ENCODE measurements around the gene DBH.
A peak's percentile ranks its signal among the peaks of the same experiment; 100 is the strongest.

DBH gene

GRCh38 chr9:133645021-133645765, 9.0 kb downstream of the DBH start:
- DNase-seq: no peak

- no peak for DNase-seq
Observed at GRCh38 chr9:133647148-133647547, 11.0 kb downstream of the DBH start.

GRCh38 chr9:133647765-133648469, 11.8 kb downstream of the DBH start:
- DNase-seq: no peak

GRCh38 chr9:133649194-133649593, 13.0 kb downstream of the DBH start:
- DNase-seq: no peak

GRCh38 chr9:133650026-133650425, 13.9 kb downstream of the DBH start:
- no peak for DNase-seq

GRCh38 chr9:133653638-133654037, 17.5 kb downstream of the DBH start:
- DNase-seq: no peak

- DNase-seq: no peak
Observed at GRCh38 chr9:133654736-133655657, 18.8 kb downstream of the DBH start.

GRCh38 chr9:133655701-133656100, 19.5 kb downstream of the DBH start:
- DNase-seq: no peak

- no peak for DNase-seq
Observed at GRCh38 chr9:133656211-133657119, 20.3 kb downstream of the DBH start.

GRCh38 chr9:133657120-133657661, 21.0 kb downstream of the DBH start:
- DNase-seq: no peak

GRCh38 chr9:133658442-133659431, 22.6 kb downstream of the DBH start:
- peak; percentile 63 for DNase-seq

- DNase-seq: no peak
Observed at GRCh38 chr9:133659516-133659915, 23.4 kb downstream of the DBH start.

- no peak for DNase-seq
Observed at GRCh38 chr9:133661846-133662540, 25.8 kb downstream of the DBH start.

- DNase-seq: no peak
Observed at GRCh38 chr9:133664173-133665050, 28.2 kb downstream of the DBH start.

- no peak for DNase-seq
Observed at GRCh38 chr9:133665096-133665495, 28.9 kb downstream of the DBH start.

- no peak for DNase-seq
Observed at GRCh38 chr9:133665535-133665934, 29.4 kb downstream of the DBH start.

GRCh38 chr9:133666387-133666786, 30.2 kb downstream of the DBH start:
- no peak for DNase-seq

- DNase-seq: no peak
Observed at GRCh38 chr9:133666845-133667244, 30.7 kb downstream of the DBH start.
